ENCODE results near the gene DPYSL4.

DPYSL4 gene

DNA sequence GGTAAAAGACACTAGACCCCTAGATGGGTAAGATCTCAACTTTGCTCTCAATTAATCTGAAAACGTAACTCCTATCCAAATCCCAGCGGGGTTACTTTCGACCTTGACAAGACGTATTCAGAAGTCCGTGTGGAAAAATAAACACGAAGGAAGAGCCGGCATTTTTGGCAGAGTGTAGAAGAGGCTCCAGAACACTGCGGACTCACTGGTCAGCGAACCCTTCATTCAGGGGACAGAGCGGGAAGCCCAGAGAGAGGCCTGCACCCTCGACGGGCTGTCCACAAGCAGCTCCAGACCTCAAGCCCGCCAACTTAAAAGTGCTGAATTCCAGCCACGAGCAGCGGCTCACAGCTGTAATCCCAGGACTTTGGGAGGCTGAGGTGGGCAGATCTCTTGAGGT, 54.7 kb downstream of the DPYSL4 start:
- no peaks in the 10 kb centered on the region for H3K79me1 ChIP-seq (ENCODE audit: low read length)
- H3K36me3 ChIP-seq (ENCODE audit: control insufficient read depth in 1 of 2, insufficient read depth in 2 of 2, low read length in 2 of 2), result no peaks in the 10 kb centered on the region
- no peak overlapping the region for H3K27ac ChIP-seq (ENCODE audit: low read depth, low read length)
- no peak overlapping the region for H4K91ac ChIP-seq (ENCODE audit: low read depth, low read length)
- no CpG with 5 or more reads among the region's 15 CpGs for WGBS (ENCODE audit: extremely low coverage, insufficient coverage, insufficient read length)
- H3K4me1 ChIP-seq (ENCODE audit: control insufficient read depth in 1 of 2, insufficient read depth in 2 of 2, low read length in 2 of 2), result peaks cover 9 to 11% of the 10 kb centered on the region in 2 experiments
- no peaks in the 10 kb centered on the region for H3K9me3 ChIP-seq (ENCODE audit: insufficient read depth, low read depth, low read length)
- H3K27me3 ChIP-seq (ENCODE audit: insufficient read depth, low read length), result no peaks in the 10 kb centered on the region
- DNase-seq, result no peak
- H2BK120ac ChIP-seq (ENCODE audit: insufficient read depth, low read length, poor library complexity), result no peak overlapping the region
- H2BK5ac ChIP-seq (ENCODE audit: low read depth, low read length, poor library complexity), result no peak overlapping the region
- no peak overlapping the region for H3K18ac ChIP-seq (ENCODE audit: low read length)
- H4K8ac ChIP-seq (ENCODE audit: low read depth, low read length), result no peak overlapping the region
- no peak overlapping the region for H3K23ac ChIP-seq (ENCODE audit: low read length)
- no peak overlapping the region for H4K12ac ChIP-seq (ENCODE audit: low read depth, low read length)
- H3K9ac ChIP-seq (ENCODE audit: low read length), result no peak overlapping the region
- no peak overlapping the region for H3K14ac ChIP-seq (ENCODE audit: low read length)
- H2AFZ ChIP-seq (ENCODE audit: insufficient read depth, low read length, poor library complexity), result no peak overlapping the region
- H3K4ac ChIP-seq (ENCODE audit: low read depth, low read length), result no peak overlapping the region
- H3K4me2 ChIP-seq (ENCODE audit: low read length), result no peak overlapping the region
- H2AK5ac ChIP-seq (ENCODE audit: low read length), result no peak overlapping the region
- no peak overlapping the region for H2BK12ac ChIP-seq (ENCODE audit: low read length)
- no peaks in the 10 kb centered on the region for H3K79me2 ChIP-seq (ENCODE audit: control insufficient read depth, insufficient read depth, low read length, poor library complexity)
- H3K4me3 ChIP-seq (ENCODE audit: low read depth, low read length), result no peak overlapping the region

GRCh38 chr10:132242103-132242840, 55.5 kb downstream of the DPYSL4 start:
- H3K79me1 ChIP-seq (ENCODE audit: low read length), result no peaks in the 10 kb centered on the region
- H3K79me2 ChIP-seq (ENCODE audit: control insufficient read depth, insufficient read depth, low read length, poor library complexity), result no peaks in the 10 kb centered on the region
- H4K91ac ChIP-seq (ENCODE audit: low read depth, low read length), result no peak overlapping the region
- no peak overlapping the region for H3K4me2 ChIP-seq (ENCODE audit: low read length)
- no CpG with 5 or more reads among the region's 23 CpGs for WGBS (ENCODE audit: extremely low coverage, insufficient coverage, insufficient read length)
- peaks cover 2% of the 10 kb centered on the region for H3K9me3 ChIP-seq (ENCODE audit: insufficient read depth, low read depth, low read length)
- H3K27me3 ChIP-seq (ENCODE audit: insufficient read depth, low read length), result no peaks in the 10 kb centered on the region
- H2AK5ac ChIP-seq (ENCODE audit: low read length), result no peak overlapping the region
- no peak overlapping the region for H2AFZ ChIP-seq (ENCODE audit: insufficient read depth, low read length, poor library complexity)
- H2BK120ac ChIP-seq (ENCODE audit: insufficient read depth, low read length, poor library complexity), result no peak overlapping the region
- H3K27ac ChIP-seq (ENCODE audit: low read depth, low read length), result no peak overlapping the region
- H3K4ac ChIP-seq (ENCODE audit: low read depth, low read length), result no peak overlapping the region
- H3K4me1 ChIP-seq (ENCODE audit: control insufficient read depth in 1 of 2, insufficient read depth in 2 of 2, low read length in 2 of 2), result peaks cover 9 to 11% of the 10 kb centered on the region in 2 experiments
- no peak overlapping the region for H3K18ac ChIP-seq (ENCODE audit: low read length)
- DNase-seq, result no peak
- no peak overlapping the region for H4K12ac ChIP-seq (ENCODE audit: low read depth, low read length)
- no peak overlapping the region for H4K8ac ChIP-seq (ENCODE audit: low read depth, low read length)
- no peak overlapping the region for H3K14ac ChIP-seq (ENCODE audit: low read length)
- no peak overlapping the region for H2BK5ac ChIP-seq (ENCODE audit: low read depth, low read length, poor library complexity)
- no peak overlapping the region for H3K4me3 ChIP-seq (ENCODE audit: low read depth, low read length)
- no peaks in the 10 kb centered on the region for H3K36me3 ChIP-seq (ENCODE audit: control insufficient read depth in 1 of 2, insufficient read depth in 2 of 2, low read length in 2 of 2)
- H2BK12ac ChIP-seq (ENCODE audit: low read length), result no peak overlapping the region
- H3K9ac ChIP-seq (ENCODE audit: low read length), result no peak overlapping the region
- H3K23ac ChIP-seq (ENCODE audit: low read length), result no peak overlapping the region

- Histone ChIP-seq H3K79me1 (ENCODE audit: low read length) (no peaks in the 10 kb centered on the region), H3K4me1 (ENCODE audit: control insufficient read depth in 1 of 2, insufficient read depth in 2 of 2, low read length in 2 of 2) (peaks cover 8% of the 10 kb centered on the region in 2 experiments), H3K23ac (ENCODE audit: low read length) (no peak overlapping the region), H4K8ac (ENCODE audit: low read depth, low read length) (no peak overlapping the region), H3K4me3 (ENCODE audit: low read depth, low read length) (no peak overlapping the region), H3K9me3 (ENCODE audit: insufficient read depth, low read depth, low read length) (peaks cover 2% of the 10 kb centered on the region), H3K14ac (ENCODE audit: low read length) (no peak overlapping the region), H3K9ac (ENCODE audit: low read length) (no peak overlapping the region), H4K12ac (ENCODE audit: low read depth, low read length) (no peak overlapping the region), H2BK5ac (ENCODE audit: low read depth, low read length, poor library complexity) (no peak overlapping the region), H4K91ac (ENCODE audit: low read depth, low read length) (no peak overlapping the region), H2AK5ac (ENCODE audit: low read length) (no peak overlapping the region), H3K36me3 (ENCODE audit: control insufficient read depth in 1 of 2, insufficient read depth in 2 of 2, low read length in 2 of 2) (no peaks in the 10 kb centered on the region), H2BK120ac (ENCODE audit: insufficient read depth, low read length, poor library complexity) (no peak overlapping the region), H3K18ac (ENCODE audit: low read length) (no peak overlapping the region), H3K4ac (ENCODE audit: low read depth, low read length) (no peak overlapping the region), H3K4me2 (ENCODE audit: low read length) (no peak overlapping the region), H3K27ac (ENCODE audit: low read depth, low read length) (no peak overlapping the region), H2AFZ (ENCODE audit: insufficient read depth, low read length, poor library complexity) (no peak overlapping the region), H2BK12ac (ENCODE audit: low read length) (no peak overlapping the region), H3K27me3 (ENCODE audit: insufficient read depth, low read length) (no peaks in the 10 kb centered on the region), H3K79me2 (ENCODE audit: control insufficient read depth, insufficient read depth, low read length, poor library complexity) (no peaks in the 10 kb centered on the region)
- no CpG with 5 or more reads among the region's 12 CpGs for WGBS (ENCODE audit: extremely low coverage, insufficient coverage, insufficient read length)
- DNase-seq, result no peak
These were observed 56.4 kb downstream of the DPYSL4 start for GRCh38 chr10:132243141-132243540.

- Histone ChIP-seq H3K27ac (ENCODE audit: low read depth, low read length) (no peak overlapping the region), H3K23ac (ENCODE audit: low read length) (no peak overlapping the region), H4K8ac (ENCODE audit: low read depth, low read length) (no peak overlapping the region), H3K18ac (ENCODE audit: low read length) (no peak overlapping the region), H3K14ac (ENCODE audit: low read length) (no peak overlapping the region), H3K9ac (ENCODE audit: low read length) (no peak overlapping the region), H2AK5ac (ENCODE audit: low read length) (no peak overlapping the region), H3K4me1 (ENCODE audit: control insufficient read depth in 1 of 2, insufficient read depth in 2 of 2, low read length in 2 of 2) (peaks cover 5 to 6% of the 10 kb centered on the region in 2 experiments), H2BK5ac (ENCODE audit: low read depth, low read length, poor library complexity) (no peak overlapping the region), H3K4me2 (ENCODE audit: low read length) (no peak overlapping the region), H3K27me3 (ENCODE audit: insufficient read depth, low read length) (no peaks in the 10 kb centered on the region), H3K4ac (ENCODE audit: low read depth, low read length) (no peak overlapping the region), H3K9me3 (ENCODE audit: insufficient read depth, low read depth, low read length) (peaks cover 2% of the 10 kb centered on the region), H3K4me3 (ENCODE audit: low read depth, low read length) (no peak overlapping the region), H3K79me2 (ENCODE audit: control insufficient read depth, insufficient read depth, low read length, poor library complexity) (no peaks in the 10 kb centered on the region), H2BK12ac (ENCODE audit: low read length) (no peak overlapping the region), H3K79me1 (ENCODE audit: low read length) (no peaks in the 10 kb centered on the region), H2BK120ac (ENCODE audit: insufficient read depth, low read length, poor library complexity) (no peak overlapping the region), H4K91ac (ENCODE audit: low read depth, low read length) (no peak overlapping the region), H2AFZ (ENCODE audit: insufficient read depth, low read length, poor library complexity) (no peak overlapping the region), H3K36me3 (ENCODE audit: control insufficient read depth in 1 of 2, insufficient read depth in 2 of 2, low read length in 2 of 2) (no peaks in the 10 kb centered on the region), H4K12ac (ENCODE audit: low read depth, low read length) (no peak overlapping the region)
- no CpG with 5 or more reads among the region's 11 CpGs for WGBS (ENCODE audit: extremely low coverage, insufficient coverage, insufficient read length)
- DNase-seq, result no peak
These were observed 56.9 kb downstream of the DPYSL4 start for GRCh38 chr10:132243626-132244025.
